DMS114 treated with DMSO at 0.1 percent for 48 hours (cell line): ENCODE measurements around the gene SMIM33.
"Not testable (repeated sequence)": the region's sequence is repeated elsewhere in the genome, so short reads cannot be mapped to it uniquely, and the experiment has no call there.

ENCODE experiments used
- DNase-seq: peaks from one replicate; lab custom pipeline; 2025; ENCODE audit not compliant: unreplicated experiment; lab: John Stamatoyannopoulos, UW

Gene SMIM33

GRCh38 chr5:139456776-139457175 lies 14.0 kb upstream of the SMIM33 start:
- DNase-seq, result no peak

- DNase-seq, result no peak
Measured at GRCh38 chr5:139457241-139457640, 13.6 kb upstream of the SMIM33 start.

GRCh38 chr5:139457653-139458306 lies 13.0 kb upstream of the SMIM33 start:
- no peak for DNase-seq

GRCh38 chr5:139458580-139459407 lies 12.0 kb upstream of the SMIM33 start:
- no peak for DNase-seq

- no peak for DNase-seq
Measured at GRCh38 chr5:139459451-139459934, 11.3 kb upstream of the SMIM33 start.

GRCh38 chr5:139460455-139460854 lies 10.3 kb upstream of the SMIM33 start:
- DNase-seq, result no peak

GRCh38 chr5:139461176-139461575 lies 9.6 kb upstream of the SMIM33 start:
- DNase-seq, result no peak

- DNase-seq, result no peak
Measured at GRCh38 chr5:139461698-139462097, 9.1 kb upstream of the SMIM33 start.

- no peak for DNase-seq
Measured at GRCh38 chr5:139462586-139463276, 8.1 kb upstream of the SMIM33 start, which contains the start of gene ECSCR. Gene ECSCR (minus strand): TSS chr5:139462743. CDS start chr5:139462670, 73 bp downstream.

- no peak for DNase-seq
Measured at GRCh38 chr5:139468421-139468931, 2.3 kb upstream of the SMIM33 start.

- DNase-seq, result no peak
Measured at GRCh38 chr5:139472386-139473030, 1.7 kb downstream of the SMIM33 start.

- no peak for DNase-seq
Measured at GRCh38 chr5:139473105-139473504, 2.3 kb downstream of the SMIM33 start.

- DNase-seq, result no peak
Measured at GRCh38 chr5:139473565-139473964, 2.8 kb downstream of the SMIM33 start.

- no peak for DNase-seq
Measured at GRCh38 chr5:139474890-139475791, 4.3 kb downstream of the SMIM33 start.

GRCh38 chr5:139475865-139476617 lies 5.2 kb downstream of the SMIM33 start:
- no peak for DNase-seq

GRCh38 chr5:139478657-139479423 lies 8.0 kb downstream of the SMIM33 start:
- DNase-seq, result not testable (repeated sequence)

- DNase-seq, result not testable (repeated sequence)
Measured at GRCh38 chr5:139479729-139480128, 8.9 kb downstream of the SMIM33 start.

- DNase-seq, result no peak
Measured at GRCh38 chr5:139481122-139481533, 10.3 kb downstream of the SMIM33 start.
